ENCODE measurements around the gene PGC. TPM values are rescaled to one million over a fixed set of nuclear protein-coding genes. Genes with fewer than 3 reads are reported as not detected.

Gene PGC
- total RNA-seq, 1 donor from 2014 or later: not detected

- H3K27ac Mint-ChIP-seq: no peak overlapping the region
Observed at GRCh38 chr6:41694815-41695526, 52.2 kb downstream of the PGC start.

DNA sequence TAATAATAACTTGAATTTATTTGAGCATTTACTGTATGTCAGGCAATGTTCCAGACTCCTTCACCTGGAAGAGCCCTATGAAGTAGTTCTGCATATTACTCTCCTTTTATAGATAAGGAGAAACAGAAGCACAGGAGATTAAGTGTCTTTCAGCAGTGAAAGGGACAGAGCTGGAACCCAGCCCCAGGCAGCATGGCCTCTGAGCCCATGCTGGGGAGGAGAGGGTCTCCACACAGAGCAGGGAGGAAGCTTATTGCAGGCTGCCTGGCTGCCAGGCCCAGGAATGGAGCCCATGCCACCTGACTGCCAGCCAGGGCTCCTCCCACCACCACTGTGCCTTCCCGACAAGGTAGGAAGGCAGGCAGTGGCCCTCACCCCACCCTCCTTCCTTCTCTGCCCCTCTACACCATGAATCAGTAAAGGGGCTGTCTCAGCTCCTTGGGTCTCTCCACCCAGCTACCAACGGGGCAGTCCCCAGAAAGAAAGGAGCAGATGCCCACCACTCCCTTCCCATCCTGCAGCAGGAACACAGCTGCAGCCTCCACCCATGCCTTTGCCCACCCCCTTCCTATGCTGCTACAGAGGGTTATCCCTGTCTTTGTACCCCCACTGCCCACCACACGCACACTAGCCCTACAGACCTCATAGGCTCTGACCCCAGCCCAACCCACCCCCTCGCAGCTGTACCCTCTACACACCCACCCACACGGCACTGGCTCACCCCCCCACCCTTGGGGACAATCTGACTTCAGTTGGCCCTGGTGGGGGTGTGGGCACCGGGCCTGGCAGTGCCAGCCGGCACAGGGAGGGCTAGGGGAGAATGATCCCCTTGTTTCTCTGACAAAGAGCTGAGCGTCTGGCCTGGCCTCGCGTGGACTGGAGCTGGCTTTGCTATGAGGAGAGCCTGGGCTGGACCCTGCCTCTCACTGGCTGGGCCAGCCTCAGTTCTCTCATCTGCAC, 53.6 kb downstream of the PGC start:
- no peak for DNase-seq (ENCODE audit: low spot score, unreplicated experiment)
- TF ChIP-seq, protein P1, sequence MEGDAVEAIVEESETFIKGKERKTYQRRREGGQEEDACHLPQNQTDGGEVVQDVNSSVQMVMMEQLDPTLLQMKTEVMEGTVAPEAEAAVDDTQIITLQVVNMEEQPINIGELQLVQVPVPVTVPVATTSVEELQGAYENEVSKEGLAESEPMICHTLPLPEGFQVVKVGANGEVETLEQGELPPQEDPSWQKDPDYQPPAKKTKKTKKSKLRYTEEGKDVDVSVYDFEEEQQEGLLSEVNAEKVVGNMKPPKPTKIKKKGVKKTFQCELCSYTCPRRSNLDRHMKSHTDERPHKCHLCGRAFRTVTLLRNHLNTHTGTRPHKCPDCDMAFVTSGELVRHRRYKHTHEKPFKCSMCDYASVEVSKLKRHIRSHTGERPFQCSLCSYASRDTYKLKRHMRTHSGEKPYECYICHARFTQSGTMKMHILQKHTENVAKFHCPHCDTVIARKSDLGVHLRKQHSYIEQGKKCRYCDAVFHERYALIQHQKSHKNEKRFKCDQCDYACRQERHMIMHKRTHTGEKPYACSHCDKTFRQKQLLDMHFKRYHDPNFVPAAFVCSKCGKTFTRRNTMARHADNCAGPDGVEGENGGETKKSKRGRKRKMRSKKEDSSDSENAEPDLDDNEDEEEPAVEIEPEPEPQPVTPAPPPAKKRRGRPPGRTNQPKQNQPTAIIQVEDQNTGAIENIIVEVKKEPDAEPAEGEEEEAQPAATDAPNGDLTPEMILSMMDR (IDR thresholded peaks at IDR 0.05; ENCODE audit: unreplicated experiment): no peak
- no peak overlapping the region for H3K4me3 Mint-ChIP-seq (ENCODE audit: low read depth)
- H3K36me3 Mint-ChIP-seq (ENCODE audit: insufficient read depth): no peaks in the 10 kb centered on the region
- peaks cover 39% of the 10 kb centered on the region for H3K27me3 Mint-ChIP-seq
- H3K9me3 Mint-ChIP-seq (ENCODE audit: low read depth): no peaks in the 10 kb centered on the region
- no peaks in the 10 kb centered on the region for H3K4me1 Mint-ChIP-seq (ENCODE audit: low read depth)
- H3K27ac Mint-ChIP-seq: no peak overlapping the region

More at GRCh38 chr6:41694815-41695526, 52.2 kb downstream of the PGC start:
- H3K36me3 Mint-ChIP-seq (ENCODE audit: insufficient read depth): no peaks in the 10 kb centered on the region
- peaks cover 40% of the 10 kb centered on the region for H3K27me3 Mint-ChIP-seq
- TF ChIP-seq, protein P1 (IDR thresholded peaks at IDR 0.05; ENCODE audit: unreplicated experiment): no peak
- H3K4me1 Mint-ChIP-seq (ENCODE audit: low read depth): no peaks in the 10 kb centered on the region
- H3K4me3 Mint-ChIP-seq (ENCODE audit: low read depth): no peak overlapping the region
- no peak for DNase-seq (ENCODE audit: low spot score, unreplicated experiment)
- H3K9me3 Mint-ChIP-seq (ENCODE audit: low read depth): no peaks in the 10 kb centered on the region

GRCh38 chr6:41692730-41693129, 54.5 kb downstream of the PGC start:
- H3K27ac Mint-ChIP-seq: no peak overlapping the region
- H3K36me3 Mint-ChIP-seq (ENCODE audit: insufficient read depth): no peaks in the 10 kb centered on the region
- no peak for DNase-seq (ENCODE audit: low spot score, unreplicated experiment)
- H3K4me3 Mint-ChIP-seq (ENCODE audit: low read depth): no peak overlapping the region
- TF ChIP-seq, protein P1 (IDR thresholded peaks at IDR 0.05; ENCODE audit: unreplicated experiment): no peak
- H3K27me3 Mint-ChIP-seq: peaks cover 41% of the 10 kb centered on the region
- H3K4me1 Mint-ChIP-seq (ENCODE audit: low read depth): no peaks in the 10 kb centered on the region
- no peaks in the 10 kb centered on the region for H3K9me3 Mint-ChIP-seq (ENCODE audit: low read depth)

DNA sequence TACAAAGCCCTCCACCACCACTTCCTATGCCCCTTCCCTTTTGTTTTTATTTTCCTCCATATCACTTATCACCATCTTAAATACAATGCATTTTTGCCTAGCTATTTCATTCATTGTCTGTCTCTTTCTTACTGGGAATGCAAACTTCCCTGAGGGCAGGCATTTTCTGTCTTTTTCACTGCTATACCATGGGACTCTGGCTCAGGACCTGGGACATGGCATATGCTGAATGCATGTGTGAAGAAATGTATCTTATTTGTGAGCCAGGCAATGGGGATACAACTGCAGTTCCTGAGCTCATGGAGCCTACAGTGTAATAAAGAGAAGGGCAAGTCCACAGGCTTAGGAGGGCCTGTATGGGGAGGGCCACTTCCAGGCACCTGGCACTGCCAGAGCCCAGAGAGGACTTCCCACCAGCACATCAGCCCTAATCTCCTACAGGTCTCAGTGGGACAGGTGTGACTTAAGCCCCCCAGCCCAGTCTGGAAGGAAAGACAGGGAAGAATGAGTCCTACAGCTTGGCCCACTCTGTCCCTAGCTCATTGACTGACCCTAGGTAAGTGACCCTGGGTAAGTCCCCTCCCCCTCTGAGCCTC, 55.0 kb downstream of the PGC start:
- H3K4me1 Mint-ChIP-seq (ENCODE audit: low read depth): no peaks in the 10 kb centered on the region
- peaks cover 45% of the 10 kb centered on the region for H3K27me3 Mint-ChIP-seq
- TF ChIP-seq, protein P1 (IDR thresholded peaks at IDR 0.05; ENCODE audit: unreplicated experiment): no peak
- no peak overlapping the region for H3K27ac Mint-ChIP-seq
- no peaks in the 10 kb centered on the region for H3K36me3 Mint-ChIP-seq (ENCODE audit: insufficient read depth)
- no peaks in the 10 kb centered on the region for H3K9me3 Mint-ChIP-seq (ENCODE audit: low read depth)
- DNase-seq (ENCODE audit: low spot score, unreplicated experiment): no peak
- no peak overlapping the region for H3K4me3 Mint-ChIP-seq (ENCODE audit: low read depth)

Measured in progenitor cell of endocrine pancreas (in vitro differentiated cells).